Activated CD8-positive, alpha-beta T cell treated with anti-CD3 and anti-CD28 coated beads for 36 hours (primary cell): ENCODE results near the gene THADA. TPM values are rescaled to one million over a fixed set of nuclear protein-coding genes. Genes with fewer than 3 reads are reported as not detected.

Experiments
- ATAC-seq: fragments of 200-7000 bp; cut with Tn5 transposase; one replicate; pipeline ENCODE4 v1.10.0; 2021; ENCODE audit warnings: mild to moderate bottlenecking, moderate library complexity
- CTCF ChIA-PET: fragments of 350-600 bp; sonication (Branson Sonifier 250); formaldehyde crosslinking; loops from one replicate; lab custom pipeline; 2021; ENCODE audit warnings: antibody characterized with exemption; lab: Charles Lee
- POLR2A ChIA-PET: fragments of 350-600 bp; sonication (Branson Sonifier 250); formaldehyde crosslinking; loops from one replicate; lab custom pipeline; 2021; ENCODE audit warnings: antibody characterized with exemption; lab: Charles Lee
- DNase-seq: peaks from one replicate; pipeline ENCODE4 v3.0.0-alpha.2; 2020
- H3K27ac Mint-ChIP-seq: one replicate; pipeline ENCODE4 v1.8.0; 2021; ENCODE audit warnings: mild to moderate bottlenecking, mixed read lengths
- H3K27me3 Mint-ChIP-seq: one replicate; pipeline ENCODE4 v1.8.0; 2021; ENCODE audit warnings: mixed read lengths
- H3K36me3 Mint-ChIP-seq: one replicate; pipeline ENCODE4 v1.8.0; 2021; ENCODE audit warnings: low read depth, mixed read lengths
- H3K4me1 Mint-ChIP-seq: one replicate; pipeline ENCODE4 v1.8.0; 2021; ENCODE audit warnings: low read depth, mixed read lengths
- H3K4me3 Mint-ChIP-seq: one replicate; pipeline ENCODE4 v1.8.0; 2021; ENCODE audit warnings: mild to moderate bottlenecking, moderate library complexity, mixed read lengths
- H3K9me3 Mint-ChIP-seq: one replicate; pipeline ENCODE4 v1.8.0; 2021; ENCODE audit warnings: mixed read lengths
- intact Hi-C: fragments of 100-400 bp; cut with micrococcal nuclease; formaldehyde crosslinking; loops from one replicate; pipeline ENCODE4 v1.10.0; 2022
- total RNA-seq, 2 experiments: library from RNA; stranded (reverse); gene quantifications; one replicate each; pipeline ENCODE4 v1.2.3, GENCODE V29; 2021
- TF ChIP-seq, protein P1 (sequence below): fragments of 200-600 bp; IDR thresholded peaks from one replicate; pipeline ENCODE4 v1.8.0; 2022; ENCODE audit warnings: antibody characterized with exemption, mild to moderate bottlenecking

Gene THADA
- total RNA-seq, 2 experiments from 2014 or later, result 31.3 to 31.6 TPM

DNA sequence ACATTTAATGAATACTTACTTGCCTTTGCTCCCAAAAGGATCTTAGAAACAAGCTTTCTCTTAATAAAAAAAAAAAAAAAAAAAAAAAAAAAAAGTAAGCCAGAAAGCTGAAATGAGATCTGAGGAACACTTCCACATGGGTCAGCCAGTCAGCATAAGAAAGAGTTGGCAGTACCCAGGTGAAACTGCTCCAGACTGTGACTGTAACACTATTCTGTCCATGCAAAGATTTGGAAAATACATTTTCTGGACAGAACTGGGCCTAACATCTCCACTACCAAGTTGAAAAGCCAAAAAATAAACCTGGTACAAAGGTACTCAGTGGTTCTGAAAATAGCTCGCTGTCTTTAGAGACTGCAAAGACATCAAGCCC lies 135.7 kb downstream of the THADA start:
- Mint-ChIP-seq H3K9me3 (no peaks in the 10 kb centered on the region), H3K27ac (no peak overlapping the region), H3K4me1 (peaks cover 9% of the 10 kb centered on the region), H3K36me3 (peaks cover 8% of the 10 kb centered on the region), H3K27me3 (no peaks in the 10 kb centered on the region), H3K4me3 (no peak overlapping the region)
- ChIA-PET POLR2A (interaction anchor here (0.7 kb wide), 1 partner anchor 34 kb away, joined by 3 read pairs; no protein-coding TSS in a partner anchor), CTCF (interaction anchor here (1.2 to 2.1 kb wide), 3 partner anchors 14 to 117 kb away, joined by 3 to 6 read pairs (median 3); no protein-coding TSS in a partner anchor)
- intact Hi-C loops, result no loop called here
- ATAC-seq (no peak), DNase-seq (no peak)
- TF ChIP-seq, protein P1, sequence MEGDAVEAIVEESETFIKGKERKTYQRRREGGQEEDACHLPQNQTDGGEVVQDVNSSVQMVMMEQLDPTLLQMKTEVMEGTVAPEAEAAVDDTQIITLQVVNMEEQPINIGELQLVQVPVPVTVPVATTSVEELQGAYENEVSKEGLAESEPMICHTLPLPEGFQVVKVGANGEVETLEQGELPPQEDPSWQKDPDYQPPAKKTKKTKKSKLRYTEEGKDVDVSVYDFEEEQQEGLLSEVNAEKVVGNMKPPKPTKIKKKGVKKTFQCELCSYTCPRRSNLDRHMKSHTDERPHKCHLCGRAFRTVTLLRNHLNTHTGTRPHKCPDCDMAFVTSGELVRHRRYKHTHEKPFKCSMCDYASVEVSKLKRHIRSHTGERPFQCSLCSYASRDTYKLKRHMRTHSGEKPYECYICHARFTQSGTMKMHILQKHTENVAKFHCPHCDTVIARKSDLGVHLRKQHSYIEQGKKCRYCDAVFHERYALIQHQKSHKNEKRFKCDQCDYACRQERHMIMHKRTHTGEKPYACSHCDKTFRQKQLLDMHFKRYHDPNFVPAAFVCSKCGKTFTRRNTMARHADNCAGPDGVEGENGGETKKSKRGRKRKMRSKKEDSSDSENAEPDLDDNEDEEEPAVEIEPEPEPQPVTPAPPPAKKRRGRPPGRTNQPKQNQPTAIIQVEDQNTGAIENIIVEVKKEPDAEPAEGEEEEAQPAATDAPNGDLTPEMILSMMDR, result no peak

DNA sequence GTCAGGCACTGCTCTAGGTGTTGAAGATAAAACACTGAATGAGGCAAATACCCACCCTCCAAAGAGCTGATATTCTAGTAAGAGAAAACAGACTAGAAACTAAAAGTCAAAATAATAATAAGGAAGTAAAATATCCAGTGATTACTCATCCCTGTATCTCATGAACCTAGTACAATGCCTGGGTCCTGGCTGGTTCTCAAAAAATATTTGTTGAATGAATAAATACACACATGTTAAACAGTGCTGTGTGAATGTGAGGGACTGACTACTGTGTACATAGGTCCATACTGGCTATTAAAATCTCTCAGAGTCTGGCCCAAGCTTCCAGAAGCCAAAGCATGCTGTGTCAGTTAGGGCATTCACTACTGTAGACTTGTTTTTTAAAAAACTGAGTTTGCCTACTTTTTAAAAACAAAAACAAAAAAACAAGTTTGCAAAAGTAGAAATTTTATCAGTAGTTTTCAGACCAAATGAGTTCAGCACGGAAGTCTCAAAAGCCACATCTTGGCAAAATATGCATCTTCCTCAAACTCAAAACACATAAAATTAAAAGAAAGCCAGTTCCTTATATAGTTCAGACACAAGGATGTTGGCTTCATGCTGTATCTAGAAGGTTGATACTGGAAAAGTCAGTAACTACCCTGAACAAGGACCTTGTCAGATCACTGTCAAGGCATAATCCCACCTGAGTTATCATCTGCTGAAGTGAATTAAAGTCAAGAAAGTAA lies 136.2 kb downstream of the THADA start:
- peaks cover 7% of the 10 kb centered on the region for H3K36me3 Mint-ChIP-seq
- DNase-seq (no peak), ATAC-seq (no peak)
- H3K9me3 Mint-ChIP-seq, result no peaks in the 10 kb centered on the region
- peaks cover 9% of the 10 kb centered on the region for H3K4me1 Mint-ChIP-seq
- TF ChIP-seq, protein P1, result no peak
- no peak overlapping the region for H3K27ac Mint-ChIP-seq
- intact Hi-C loops, result no loop called here
- ChIA-PET CTCF (interaction anchor here (1.6 kb wide), 1 partner anchor 117 kb away, joined by 3 read pairs; no protein-coding TSS in a partner anchor), POLR2A (no interaction called here)
- no peaks in the 10 kb centered on the region for H3K27me3 Mint-ChIP-seq
- no peak overlapping the region for H3K4me3 Mint-ChIP-seq

DNA sequence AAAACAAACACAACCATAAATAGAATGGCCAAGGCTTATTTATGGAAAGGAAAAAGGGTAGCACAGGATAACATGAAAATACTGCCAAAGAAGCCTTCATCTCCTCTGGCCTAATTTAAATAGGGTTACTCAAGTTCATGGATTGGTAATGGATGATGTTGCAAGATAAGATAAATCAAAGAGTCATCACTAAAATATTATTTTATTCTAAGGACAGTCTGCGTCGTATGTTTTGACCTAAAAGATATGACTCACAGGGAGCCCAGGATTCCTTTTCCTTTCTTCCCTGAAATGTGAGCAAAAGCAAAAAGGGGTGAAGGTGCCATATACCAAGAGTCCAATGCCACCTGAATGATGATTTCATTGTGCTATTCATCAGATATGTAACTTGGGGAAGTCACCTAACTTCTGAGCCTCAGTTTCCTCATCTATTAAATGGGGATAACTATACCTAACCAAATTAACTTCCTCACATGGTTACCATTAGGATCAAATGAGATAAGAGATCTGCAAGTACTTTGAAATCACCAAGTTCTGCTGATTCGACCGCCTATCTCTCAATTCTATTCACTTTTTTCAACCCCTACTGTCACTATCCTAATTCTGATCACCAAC lies 137.7 kb downstream of the THADA start:
- H3K4me1 Mint-ChIP-seq, result peaks cover 9% of the 10 kb centered on the region
- DNase-seq (no peak), ATAC-seq (no peak)
- TF ChIP-seq, protein P1, result no peak
- intact Hi-C loops, result no loop called here
- no peak overlapping the region for H3K4me3 Mint-ChIP-seq
- ChIA-PET CTCF (no interaction called here), POLR2A (no interaction called here)
- H3K9me3 Mint-ChIP-seq, result no peaks in the 10 kb centered on the region
- peaks cover 5% of the 10 kb centered on the region for H3K36me3 Mint-ChIP-seq
- H3K27me3 Mint-ChIP-seq, result no peaks in the 10 kb centered on the region
- no peak overlapping the region for H3K27ac Mint-ChIP-seq

DNA sequence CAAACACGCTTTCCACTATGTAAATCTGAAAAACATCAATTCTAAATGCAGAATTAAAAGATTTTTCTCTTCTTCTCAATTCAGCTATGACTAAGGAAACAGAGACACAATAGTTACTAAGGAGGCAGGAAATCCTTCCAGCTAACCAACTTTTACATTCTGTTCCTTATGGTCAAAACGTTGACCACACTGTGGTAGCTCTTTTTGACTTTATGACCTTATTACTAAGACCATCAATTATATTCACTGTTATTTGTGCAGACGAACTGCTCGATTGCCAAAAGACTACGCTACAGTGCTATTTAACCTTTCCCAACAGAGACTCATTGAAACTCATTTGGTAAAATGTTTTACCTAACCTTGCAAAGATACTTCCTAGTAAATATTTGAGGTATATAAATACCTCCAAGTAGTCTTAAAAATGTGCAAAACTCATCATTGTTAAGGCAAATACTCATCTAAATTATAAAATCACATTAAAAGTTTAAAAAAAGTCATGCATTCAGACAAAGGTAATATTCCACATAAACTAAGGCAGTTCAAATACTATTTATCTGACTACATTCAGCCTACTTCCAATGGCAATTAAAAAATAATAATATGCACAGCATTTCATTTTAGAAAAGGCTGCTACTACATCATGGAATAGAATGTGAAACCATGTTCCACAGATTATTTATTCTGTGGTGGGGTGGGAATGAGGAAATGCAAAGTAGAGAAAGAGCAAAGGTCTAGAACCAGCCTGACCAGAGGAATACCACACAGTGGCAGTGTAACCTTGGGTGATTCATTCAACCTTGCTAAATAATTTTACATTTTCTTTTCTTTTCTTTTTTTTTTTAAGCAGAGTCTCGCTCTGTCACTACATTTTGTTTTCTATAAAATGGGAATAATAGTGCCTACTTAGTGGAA lies 139.9 kb downstream of the THADA start:
- DNase-seq, result no peak
- ATAC-seq, result no peak
- H3K27ac Mint-ChIP-seq, result no peak overlapping the region
- TF ChIP-seq, protein P1, result no peak
- H3K4me1 Mint-ChIP-seq, result peaks cover 6% of the 10 kb centered on the region
- H3K4me3 Mint-ChIP-seq, result no peak overlapping the region
- CTCF ChIA-PET, result interaction anchor here (1.0 kb wide), 1 partner anchor 10 kb away, joined by 3 read pairs; no protein-coding TSS in a partner anchor
- H3K9me3 Mint-ChIP-seq, result no peaks in the 10 kb centered on the region
- POLR2A ChIA-PET, result no interaction called here
- intact Hi-C loops, result no loop called here
- H3K36me3 Mint-ChIP-seq, result peaks cover 20% of the 10 kb centered on the region
- no peaks in the 10 kb centered on the region for H3K27me3 Mint-ChIP-seq
